HEK293 (cell line): ENCODE measurements around the gene RASAL2.

Experiments
- CTCF ChIA-PET: fragments of 350-600 bp; formaldehyde crosslinking; extraction: SDS; loops from one replicate; lab custom pipeline; 2021; ENCODE audit warnings: antibody characterized with exemption; lab: Yijun Ruan, JAX
- POLR2A ChIA-PET: fragments of 300-600 bp; formaldehyde crosslinking; extraction: SDS; loops from one replicate; lab custom pipeline; 2020; ENCODE audit warnings: antibody characterized with exemption, inconsistent platforms; lab: Yijun Ruan, JAX
- H3K27ac ChIP-seq: fragments of 200-500 bp; sonication (Bioruptor generic); 2 replicates; pipeline ENCODE4 v1.5.1; 2014; ENCODE audit warnings: low read depth, low read length, control low read depth, inconsistent platforms; ENCODE audit errors: extremely low read depth
- H3K36me3 ChIP-seq, 2 experiments: fragments of 200-500 bp in 1 of 2; sonication (Bioruptor generic) in 1 of 2; 1 replicate in 1 of 2; 2 replicates in 1 of 2; pipeline ENCODE4 v1.5.1; 2014 to 2017; ENCODE audit warnings: inconsistent platforms in 2 of 2, low read length in 2 of 2; ENCODE audit not compliant: control insufficient read depth in 2 of 2, insufficient read depth in 1 of 2
- H3K4me1 ChIP-seq: fragments of 200-500 bp; sonication (Bioruptor generic); 2 replicates; pipeline ENCODE4 v1.5.1; 2014; ENCODE audit warnings: mild to moderate bottlenecking, low read length, inconsistent platforms; ENCODE audit not compliant: control insufficient read depth, insufficient read depth
- H3K4me3 ChIP-seq: 2 replicates; pipeline ENCODE4 v1.5.1; 2011; ENCODE audit warnings: low read depth, mild to moderate bottlenecking, control low read depth, low read length, moderate library complexity
- H3K9me3 ChIP-seq: fragments of 200-500 bp; sonication (Bioruptor generic); 2 replicates; pipeline ENCODE4 v1.5.1; 2014; ENCODE audit warnings: low read depth, low read length, inconsistent platforms; ENCODE audit not compliant: control insufficient read depth, insufficient read depth
- HOXA7 ChIP-seq: sonication (generic); formaldehyde crosslinking; IDR thresholded peaks from 2 replicates; pipeline ENCODE4 v1.8.1; 2022; ENCODE audit warnings: missing genetic modification reagents, borderline replicate concordance
- KLF16 ChIP-seq: fragments of 450-650 bp; formaldehyde crosslinking; IDR thresholded peaks from 2 replicates; pipeline ENCODE4 v1.5.1; 2017; ENCODE audit warnings: missing biosample characterization, missing genetic modification characterization
- KLF17 ChIP-seq: fragments of 450-650 bp; formaldehyde crosslinking; IDR thresholded peaks from 2 replicates; pipeline ENCODE4 v1.5.1; 2016; ENCODE audit warnings: missing biosample characterization, missing genetic modification characterization
- KLF7 ChIP-seq: fragments of 450-650 bp; formaldehyde crosslinking; IDR thresholded peaks from 2 replicates; pipeline ENCODE4 v1.5.1; 2016; ENCODE audit warnings: missing biosample characterization, missing genetic modification characterization, borderline replicate concordance
- OSR2 ChIP-seq: fragments of 450-650 bp; formaldehyde crosslinking; IDR thresholded peaks from 2 replicates; pipeline ENCODE4 v1.5.1; 2016; ENCODE audit warnings: missing biosample characterization, missing genetic modification characterization
- SCRT1 ChIP-seq: fragments of 450-650 bp; formaldehyde crosslinking; IDR thresholded peaks from 2 replicates; pipeline ENCODE4 v1.5.1; 2016; ENCODE audit warnings: missing biosample characterization, missing genetic modification characterization, borderline replicate concordance
- SCRT2 ChIP-seq: fragments of 450-650 bp; formaldehyde crosslinking; IDR thresholded peaks from 2 replicates; pipeline ENCODE4 v1.5.1; 2016; ENCODE audit warnings: missing biosample characterization, missing genetic modification characterization
- SP2 ChIP-seq: fragments of 450-650 bp; formaldehyde crosslinking; IDR thresholded peaks from 2 replicates; pipeline ENCODE4 v1.5.1; 2016; ENCODE audit warnings: missing biosample characterization, missing genetic modification characterization
- SP3 ChIP-seq: fragments of 450-650 bp; formaldehyde crosslinking; IDR thresholded peaks from 2 replicates; pipeline ENCODE4 v1.5.1; 2016; ENCODE audit warnings: missing biosample characterization, missing genetic modification characterization
- YY2 ChIP-seq: fragments of 450-650 bp; formaldehyde crosslinking; IDR thresholded peaks from 2 replicates; pipeline ENCODE4 v1.5.1; 2016; ENCODE audit warnings: missing biosample characterization, missing genetic modification characterization
- ZNF223 ChIP-seq: fragments of 450-650 bp; formaldehyde crosslinking; IDR thresholded peaks from 2 replicates; pipeline ENCODE4 v1.5.1; 2016; ENCODE audit warnings: missing biosample characterization, missing genetic modification characterization
- ZNF274 ChIP-seq, 2 experiments: fragments of 200-500 bp in 1 of 2; fragments of 450-650 bp in 1 of 2; sonication (Bioruptor generic) in 1 of 2; formaldehyde crosslinking in 1 of 2; IDR thresholded peaks; 2 replicates each; pipeline versions ENCODE4 v1.5.1 to v1.6.1; 2014 to 2016; ENCODE audit warnings: borderline replicate concordance in 1 of 2, inconsistent platforms in 1 of 2, low read length in 1 of 2, missing biosample characterization in 1 of 2, missing genetic modification characterization in 1 of 2
- ZNF292 ChIP-seq: fragments of 450-650 bp; formaldehyde crosslinking; IDR thresholded peaks from 2 replicates; pipeline ENCODE4 v1.5.1; 2016; ENCODE audit warnings: low read depth, missing biosample characterization, missing genetic modification characterization, borderline replicate concordance
- ZNF398 ChIP-seq: fragments of 450-650 bp; formaldehyde crosslinking; IDR thresholded peaks from 2 replicates; pipeline ENCODE4 v1.5.1; 2017; ENCODE audit warnings: missing biosample characterization, missing genetic modification characterization
- ZNF433 ChIP-seq: fragments of 450-650 bp; formaldehyde crosslinking; IDR thresholded peaks from 2 replicates; pipeline ENCODE4 v1.5.1; 2016; ENCODE audit warnings: missing biosample characterization, missing genetic modification characterization, low read depth
- ZNF558 ChIP-seq: fragments of 450-650 bp; formaldehyde crosslinking; IDR thresholded peaks from 2 replicates; pipeline ENCODE4 v1.5.1; 2016; ENCODE audit warnings: missing biosample characterization, missing genetic modification characterization
- ZNF571 ChIP-seq: fragments of 450-650 bp; formaldehyde crosslinking; IDR thresholded peaks from 2 replicates; pipeline ENCODE4 v1.5.0; 2017; ENCODE audit warnings: missing biosample characterization, missing genetic modification characterization
- ZNF600 ChIP-seq: fragments of 450-650 bp; formaldehyde crosslinking; IDR thresholded peaks from 2 replicates; pipeline ENCODE4 v1.5.1; 2016; ENCODE audit warnings: missing biosample characterization, missing genetic modification characterization
- ZNF692 ChIP-seq: fragments of 450-650 bp; formaldehyde crosslinking; IDR thresholded peaks from 2 replicates; pipeline ENCODE4 v1.5.1; 2016; ENCODE audit warnings: missing biosample characterization, missing genetic modification characterization
- TF ChIP-seq, protein P1 (sequence below): fragments of 450-650 bp; formaldehyde crosslinking; IDR thresholded peaks from 2 replicates; pipeline ENCODE4 v1.5.1; 2017; ENCODE audit warnings: missing biosample characterization, missing genetic modification characterization

RASAL2 gene

DNA sequence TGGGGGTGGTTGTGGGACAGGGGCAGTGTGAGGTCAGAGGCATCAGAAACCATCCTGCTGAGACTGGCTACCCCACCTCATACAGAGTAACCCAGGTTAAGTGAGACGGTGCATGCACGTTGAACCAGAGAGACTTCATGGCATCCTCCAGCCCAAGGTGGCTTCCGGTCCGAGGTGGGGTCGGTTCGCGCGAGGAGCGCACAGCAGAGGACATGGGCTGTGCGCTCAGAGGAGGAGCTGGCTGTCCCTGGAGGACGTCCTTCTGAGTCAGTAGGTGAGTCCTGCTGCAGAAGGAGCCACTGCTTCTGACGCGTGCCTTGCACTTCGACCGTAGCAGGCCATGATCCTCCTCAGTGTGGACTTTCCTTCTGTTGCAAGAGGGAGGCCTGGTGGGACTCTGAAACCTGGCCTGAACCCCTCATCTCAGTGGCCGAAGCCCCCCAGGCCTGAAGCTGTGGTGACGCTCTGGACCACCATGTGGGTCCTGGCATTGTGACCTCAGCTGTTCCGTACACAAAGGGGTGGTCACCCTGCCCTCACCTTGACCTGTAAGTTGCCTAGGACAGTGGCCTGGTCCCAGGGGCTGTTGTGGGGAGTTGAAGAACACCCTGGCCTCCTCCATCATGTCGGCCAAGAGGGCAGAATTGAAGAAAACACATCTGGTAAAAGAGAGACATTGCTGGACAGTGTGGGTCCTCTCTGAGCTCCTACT lies 418.8 kb downstream of the RASAL2 start, which contains the start of gene TEX35:
TSS of gene TEX35 (plus strand) at position 544 of the 712 bp plus-strand sequence. CDS start at position 624, 80 bp downstream.
- H3K27ac ChIP-seq: no peak within 1 kb of the TSS
- CTCF ChIA-PET: interaction anchor here (0.9 to 6.2 kb wide), 2 partner anchors 11 to 18 kb away, joined by 4 to 52 read pairs; no protein-coding TSS in a partner anchor
- TF ChIP-seq SP2 (tag by site-specific recombination) (no peak), ZNF274 (IDR thresholded peaks at IDR 0.05; ENCODE audit: low read length) (no peak), ZNF274 (tag by site-specific recombination; IDR thresholded peaks at IDR 0.05; ENCODE audit: borderline replicate concordance) (no peak), ZNF600 (tag by site-specific recombination) (no peak)
- TF ChIP-seq, all 188 proteins: peak for 0
- Histone ChIP-seq H3K4me3 (no peak within 1 kb of the TSS), H3K9me3 (no peaks in the 10 kb centered on the region), H3K4me1 (no peaks in the 10 kb centered on the region), H3K36me3 (no peaks in the 10 kb centered on the region)
- POLR2A ChIA-PET: no interaction called here

DNA sequence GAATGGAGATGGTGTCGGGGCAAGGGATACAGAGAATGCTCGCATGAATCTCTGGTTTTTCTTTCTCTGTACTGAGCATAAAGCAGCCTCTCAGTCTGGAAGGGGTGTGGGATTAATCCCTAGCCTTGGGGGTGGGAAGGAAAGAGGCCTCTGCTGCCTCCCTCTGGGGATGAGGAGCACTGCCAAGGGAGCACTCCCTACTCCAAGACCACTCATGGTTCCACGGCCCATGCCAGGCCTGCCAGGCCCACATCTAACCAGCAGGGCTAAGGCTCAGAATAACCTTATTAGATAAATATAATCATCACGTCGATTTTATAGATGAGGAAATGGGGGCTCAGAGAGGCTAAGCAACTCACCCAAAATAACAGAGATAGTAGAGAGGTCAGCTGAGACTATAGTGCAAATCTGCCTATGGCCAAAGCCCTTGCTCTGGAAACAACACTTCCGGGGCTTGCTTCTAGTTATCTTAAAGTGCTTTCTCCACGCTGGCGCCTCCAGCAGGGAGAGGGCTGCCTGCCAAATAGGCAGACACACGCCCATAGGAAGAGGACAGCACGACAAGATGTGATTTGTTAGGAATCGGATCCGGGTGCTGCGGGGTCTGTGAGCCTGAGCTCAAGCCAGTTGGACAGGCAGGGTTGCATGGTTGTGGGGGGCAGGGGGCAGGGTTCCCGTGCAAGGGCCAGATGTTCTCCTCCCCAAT lies 419.5 kb downstream of the RASAL2 start:
- CTCF ChIA-PET: interaction anchor here (0.9 to 6.2 kb wide), 2 partner anchors 12 to 19 kb away, joined by 4 to 52 read pairs; no protein-coding TSS in a partner anchor
- no peak overlapping the region for H3K27ac ChIP-seq
- POLR2A ChIA-PET: no interaction called here
- TF ChIP-seq ZNF558 (tag by site-specific recombination): no peak
- TF ChIP-seq ZNF292 (tag by site-specific recombination): no peak
- TF ChIP-seq KLF16: no peak
- TF ChIP-seq ZNF433: no peak
- no peak for TF ChIP-seq KLF7 (tag by site-specific recombination)
- no peak for TF ChIP-seq HOXA7 (CRISPR knock-in tag)
- no peak for TF ChIP-seq OSR2 (tag by site-specific recombination)
- no peak for TF ChIP-seq ZNF223 (tag by site-specific recombination)
- no peak for TF ChIP-seq ZNF571 (tag by site-specific recombination)
- TF ChIP-seq ZNF692 (tag by site-specific recombination): no peak
- no peaks in the 10 kb centered on the region for H3K9me3 ChIP-seq
- no peaks in the 10 kb centered on the region for H3K36me3 ChIP-seq
- H3K4me1 ChIP-seq: no peaks in the 10 kb centered on the region
- no peak overlapping the region for H3K4me3 ChIP-seq

DNA sequence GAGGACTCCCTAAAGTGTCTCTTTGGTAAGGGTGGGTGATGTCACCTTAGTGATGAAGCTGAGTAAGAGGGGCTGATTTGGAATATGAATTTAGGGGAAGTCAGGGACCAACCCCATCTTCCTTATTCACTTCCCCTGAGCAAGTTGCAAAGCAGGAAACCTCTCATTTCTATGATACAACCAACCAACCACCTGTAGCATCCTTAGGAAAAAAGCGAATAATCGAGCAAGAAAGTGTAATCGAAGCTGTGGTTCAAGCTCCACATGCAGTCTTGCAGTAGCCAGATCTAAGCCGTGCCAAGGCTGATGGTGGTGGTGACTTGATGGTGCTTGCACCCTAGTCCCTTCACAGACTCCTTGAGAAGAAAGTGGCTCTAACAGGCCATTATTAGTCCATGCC lies 422.2 kb downstream of the RASAL2 start:
- H3K9me3 ChIP-seq: no peaks in the 10 kb centered on the region
- CTCF ChIA-PET: interaction anchor here (0.8 to 4.6 kb wide), 6 partner anchors 14 to 484 kb away, joined by 3 to 30 read pairs (median 4); no protein-coding TSS in a partner anchor
- no peaks in the 10 kb centered on the region for H3K4me1 ChIP-seq
- no peak overlapping the region for H3K4me3 ChIP-seq
- TF ChIP-seq SP3 (tag by site-specific recombination) (no peak), ZNF398 (tag by site-specific recombination) (no peak), KLF17 (no peak), YY2 (tag by site-specific recombination) (no peak), SCRT1 (tag by site-specific recombination) (peak; percentile 57; the same call in 1 of the 2 replicates), ZNF274 (IDR thresholded peaks at IDR 0.05; ENCODE audit: low read length) (no peak), ZNF274 (tag by site-specific recombination; IDR thresholded peaks at IDR 0.05; ENCODE audit: borderline replicate concordance) (no peak), SCRT2 (peak; percentile 79)
- TF ChIP-seq, protein P1, sequence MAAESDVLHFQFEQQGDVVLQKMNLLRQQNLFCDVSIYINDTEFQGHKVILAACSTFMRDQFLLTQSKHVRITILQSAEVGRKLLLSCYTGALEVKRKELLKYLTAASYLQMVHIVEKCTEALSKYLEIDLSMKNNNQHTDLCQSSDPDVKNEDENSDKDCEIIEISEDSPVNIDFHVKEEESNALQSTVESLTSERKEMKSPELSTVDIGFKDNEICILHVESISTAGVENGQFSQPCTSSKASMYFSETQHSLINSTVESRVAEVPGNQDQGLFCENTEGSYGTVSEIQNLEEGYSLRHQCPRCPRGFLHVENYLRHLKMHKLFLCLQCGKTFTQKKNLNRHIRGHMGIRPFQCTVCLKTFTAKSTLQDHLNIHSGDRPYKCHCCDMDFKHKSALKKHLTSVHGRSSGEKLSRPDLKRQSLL (tag by site-specific recombination): no peak
- TF ChIP-seq, all 188 proteins: peak for 2
- no peak overlapping the region for H3K27ac ChIP-seq
- no peaks in the 10 kb centered on the region for H3K36me3 ChIP-seq
- POLR2A ChIA-PET: no interaction called here
